HUES48 (cell line): Measurements from ENCODE around the gene FAM117A.
A peak's percentile ranks its signal among the peaks of the same experiment; 100 is the strongest.

ENCODE experiments used
- H3K27ac ChIP-seq: one replicate; pipeline ENCODE4 v1.7.0; 2013; ENCODE audit warnings: low read depth, low read length, inconsistent platforms
- H3K27me3 ChIP-seq: 2 replicates; pipeline ENCODE4 v1.6.1; 2013; ENCODE audit warnings: mild to moderate bottlenecking, low read length; ENCODE audit not compliant: control insufficient read depth, insufficient read depth
- H3K36me3 ChIP-seq: 2 replicates; pipeline ENCODE4 v1.6.1; 2013; ENCODE audit warnings: low read length; ENCODE audit not compliant: control insufficient read depth, insufficient read depth
- H3K4me1 ChIP-seq: 2 replicates; pipeline ENCODE4 v1.6.1; 2013; ENCODE audit warnings: mild to moderate bottlenecking, low read length; ENCODE audit not compliant: control insufficient read depth, insufficient read depth
- H3K4me3 ChIP-seq: 2 replicates; pipeline ENCODE4 v1.5.1; 2013; ENCODE audit warnings: mild to moderate bottlenecking, low read depth, low read length
- H3K9ac ChIP-seq: 2 replicates; pipeline ENCODE4 v1.6.1; 2013; ENCODE audit warnings: mild to moderate bottlenecking, low read depth, low read length, moderate library complexity
- H3K9me3 ChIP-seq: 2 replicates; pipeline ENCODE4 v1.6.1; 2013; ENCODE audit warnings: low read length; ENCODE audit not compliant: control insufficient read depth, insufficient read depth

FAM117A gene

DNA sequence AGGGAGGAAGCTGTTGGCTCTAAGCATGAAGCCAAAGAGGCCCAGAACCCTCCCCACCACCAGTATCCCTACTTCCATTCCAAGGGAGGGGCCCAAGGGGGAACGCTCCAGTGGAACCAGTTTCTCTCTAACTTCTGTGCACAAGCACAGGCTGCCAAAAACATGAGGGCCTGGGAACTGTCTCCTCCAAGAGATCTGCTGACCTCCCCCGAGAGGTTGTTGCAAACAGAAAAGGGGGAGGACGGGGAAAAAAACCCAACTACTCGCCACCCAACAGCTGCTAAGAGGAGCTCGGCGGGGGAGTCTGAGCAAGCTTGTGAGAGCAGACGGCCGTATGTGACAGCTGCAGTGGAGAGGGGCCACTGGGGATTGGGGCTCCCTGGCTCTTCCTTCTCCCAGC is 40.5 kb downstream of the FAM117A start:
- H3K9ac ChIP-seq = no peak overlapping the region
- H3K4me1 ChIP-seq = no peaks in the 10 kb centered on the region
- H3K4me3 ChIP-seq = no peak overlapping the region
- peaks cover 31% of the 10 kb centered on the region for H3K36me3 ChIP-seq
- no peak overlapping the region for H3K27ac ChIP-seq
- no peaks in the 10 kb centered on the region for H3K9me3 ChIP-seq
- H3K27me3 ChIP-seq = no peaks in the 10 kb centered on the region

DNA sequence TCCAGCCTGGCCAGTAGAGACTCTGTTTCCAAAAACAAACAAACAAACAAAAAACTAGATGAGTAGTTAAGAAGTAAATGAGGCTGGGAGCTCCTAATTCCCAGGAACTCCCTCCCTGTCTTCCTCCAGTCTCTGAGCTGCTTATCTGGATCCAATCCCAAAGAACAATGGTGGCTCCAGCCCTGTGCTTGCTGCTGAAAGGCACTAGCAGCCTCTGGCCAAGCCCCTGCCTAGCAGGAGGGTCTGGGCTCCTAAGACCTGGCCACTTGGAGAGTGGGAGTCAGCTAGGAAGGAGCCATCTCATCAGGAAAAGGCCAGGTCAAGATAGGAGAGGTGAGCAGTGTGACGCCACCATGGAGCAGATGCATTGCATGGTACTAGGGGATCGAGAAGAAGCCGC is 41.9 kb downstream of the FAM117A start:
- Histone ChIP-seq H3K36me3 (peaks cover 43% of the 10 kb centered on the region), H3K27me3 (no peaks in the 10 kb centered on the region), H3K9ac (no peak overlapping the region), H3K4me1 (no peaks in the 10 kb centered on the region), H3K4me3 (no peak overlapping the region), H3K9me3 (no peaks in the 10 kb centered on the region), H3K27ac (no peak overlapping the region)

DNA sequence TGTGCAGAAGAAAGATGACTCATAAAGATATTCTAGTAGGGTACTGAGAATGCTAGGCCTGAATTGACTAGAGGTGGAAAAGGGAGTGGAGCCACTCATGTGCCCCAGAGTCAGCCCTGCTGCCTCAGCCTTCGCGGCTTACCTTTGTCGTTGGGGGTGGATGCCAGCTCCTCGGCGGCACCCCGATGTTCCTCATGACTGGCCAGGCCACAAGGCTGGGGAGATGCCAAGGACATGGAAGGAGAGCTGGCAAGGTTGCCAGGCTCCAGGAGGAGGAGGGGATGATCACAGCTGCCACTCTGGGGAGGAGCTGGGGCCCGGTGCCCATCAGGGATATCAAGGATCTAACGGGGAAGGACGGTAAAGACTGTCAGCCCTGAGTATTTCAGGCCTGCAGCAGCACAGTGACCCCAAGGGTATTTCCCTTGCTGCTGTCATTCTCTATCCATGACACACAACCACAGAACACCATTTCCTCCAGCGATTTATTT is 46.5 kb downstream of the FAM117A start:
- Histone ChIP-seq H3K4me1 (no peaks in the 10 kb centered on the region), H3K36me3 (peaks cover 78% of the 10 kb centered on the region), H3K4me3 (no peak overlapping the region), H3K27ac (no peak overlapping the region), H3K27me3 (no peaks in the 10 kb centered on the region), H3K9ac (no peak overlapping the region), H3K9me3 (no peaks in the 10 kb centered on the region)

DNA sequence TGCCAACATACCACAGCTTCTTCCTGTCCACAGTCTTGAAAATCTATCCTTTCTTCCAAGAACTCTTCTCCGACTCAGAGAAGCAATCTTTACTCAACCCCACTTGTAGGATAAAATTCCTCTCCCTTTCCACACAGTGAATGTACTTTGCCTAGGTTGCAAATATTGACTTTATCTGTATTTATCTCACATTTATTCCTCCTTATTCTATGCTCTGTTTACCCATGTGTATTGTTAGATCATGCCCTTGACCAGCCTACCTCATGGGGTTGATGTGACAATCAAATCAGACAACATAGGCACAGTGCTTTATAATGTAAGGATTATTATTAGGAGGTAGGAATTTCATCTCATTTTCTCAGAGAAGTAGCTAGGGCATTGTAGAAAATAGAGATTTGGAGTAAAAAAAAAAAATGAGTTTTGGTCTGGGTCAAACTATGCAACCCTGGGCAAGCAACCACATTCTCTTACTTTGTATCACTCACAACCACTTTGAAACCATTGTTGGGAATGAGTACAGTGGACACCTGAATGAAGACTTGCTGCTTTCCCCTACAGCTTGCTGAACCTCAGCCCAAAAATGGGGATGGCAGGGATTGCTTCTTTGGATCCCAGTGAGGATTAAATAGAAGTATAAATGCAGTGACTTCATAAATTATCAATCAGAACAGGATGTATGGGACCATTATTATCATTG is 47.1 kb downstream of the FAM117A start:
- H3K36me3 ChIP-seq = peaks cover 76% of the 10 kb centered on the region
- H3K27ac ChIP-seq = no peak overlapping the region

DNA sequence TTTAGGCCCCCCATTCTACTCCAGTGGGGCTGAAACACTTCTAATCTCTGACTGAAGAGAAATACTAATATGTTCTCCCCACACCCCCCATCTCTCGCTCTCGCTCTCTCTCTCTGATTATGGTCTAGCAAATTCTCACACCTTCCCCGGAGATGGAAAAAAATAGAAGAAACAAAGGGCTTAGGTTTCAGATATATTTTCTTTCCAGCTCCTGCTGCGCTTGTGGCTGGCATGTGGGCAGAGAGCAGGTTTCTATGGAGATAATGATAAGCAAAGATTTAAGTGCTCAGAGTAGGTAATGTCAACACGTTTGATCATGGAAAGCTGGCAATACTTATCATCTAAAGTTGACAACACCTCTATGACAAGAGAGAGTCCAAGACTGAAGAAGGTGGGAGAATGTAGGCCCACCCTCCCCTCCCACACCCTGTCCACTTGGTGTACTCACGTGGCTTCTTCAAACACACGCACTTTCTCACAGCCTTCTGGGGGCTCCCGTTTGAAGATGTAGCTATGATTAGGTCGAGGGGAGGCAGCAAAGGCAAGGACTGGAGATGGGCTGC is 48.1 kb downstream of the FAM117A start:
- no peaks in the 10 kb centered on the region for H3K27me3 ChIP-seq
- H3K4me1 ChIP-seq = no peaks in the 10 kb centered on the region
- H3K36me3 ChIP-seq = peaks cover 72% of the 10 kb centered on the region
- H3K4me3 ChIP-seq = no peak overlapping the region
- no peak overlapping the region for H3K27ac ChIP-seq
- H3K9ac ChIP-seq = no peak overlapping the region
- H3K9me3 ChIP-seq = no peaks in the 10 kb centered on the region

More for the DNA sequence above, 47.1 kb downstream of the FAM117A start:
- no peak overlapping the region for H3K4me3 ChIP-seq
- no peaks in the 10 kb centered on the region for H3K9me3 ChIP-seq
- no peaks in the 10 kb centered on the region for H3K4me1 ChIP-seq
- H3K9ac ChIP-seq = no peak overlapping the region
- no peaks in the 10 kb centered on the region for H3K27me3 ChIP-seq

DNA sequence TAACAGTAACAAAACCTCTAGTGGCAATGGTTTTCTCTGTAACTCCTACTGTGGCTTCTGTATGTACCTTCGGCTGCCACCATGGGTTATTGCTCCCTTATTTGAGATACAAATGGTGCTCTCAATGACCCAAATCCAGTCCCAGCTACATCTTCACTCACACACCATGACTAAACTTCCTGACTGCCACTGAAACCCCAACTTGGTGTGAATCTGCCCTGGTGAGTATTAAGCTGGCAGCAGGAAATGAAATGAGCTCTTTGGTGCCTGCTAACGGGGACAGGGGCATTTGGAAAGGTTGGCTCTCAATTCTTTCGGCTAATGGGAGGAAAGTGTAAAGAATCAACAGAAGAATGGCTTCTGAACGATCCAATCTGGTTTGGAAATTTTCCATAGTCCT is 48.7 kb downstream of the FAM117A start:
- Histone ChIP-seq H3K36me3 (peaks cover 69% of the 10 kb centered on the region), H3K9me3 (no peaks in the 10 kb centered on the region), H3K27ac (no peak overlapping the region), H3K4me1 (no peaks in the 10 kb centered on the region), H3K27me3 (no peaks in the 10 kb centered on the region), H3K4me3 (no peak overlapping the region), H3K9ac (no peak overlapping the region)

DNA sequence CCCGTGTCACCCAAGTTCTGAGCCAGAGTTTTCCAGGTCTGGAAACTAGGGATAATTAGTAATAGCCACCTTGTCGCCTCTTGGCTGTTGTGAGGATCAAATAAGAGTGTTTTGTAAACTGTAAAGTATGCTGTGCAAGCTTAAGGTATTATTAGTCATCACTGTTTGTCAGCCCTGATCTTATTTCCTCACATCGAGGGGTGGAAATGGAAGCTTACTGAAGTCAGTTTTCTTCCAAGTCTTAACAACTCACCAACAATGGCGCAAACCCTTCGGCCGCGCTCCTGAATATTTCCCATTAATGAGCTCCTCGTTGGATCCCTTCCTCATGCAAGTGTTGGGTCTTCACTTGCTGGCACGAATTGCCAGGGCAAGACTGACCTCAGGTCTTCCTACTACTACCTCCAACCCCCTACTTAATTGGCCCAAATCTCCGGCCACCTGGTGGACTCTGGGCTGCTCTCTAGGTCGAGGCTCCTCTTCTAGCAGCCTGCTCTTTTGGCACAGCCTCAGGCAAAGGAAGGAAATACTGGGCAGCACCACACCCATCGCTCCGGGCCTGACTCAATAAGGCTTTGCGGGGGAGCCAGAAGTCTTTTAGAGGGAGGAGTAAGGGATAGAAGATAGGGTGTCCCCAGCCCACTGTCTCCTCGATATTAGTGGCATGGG is 55.3 kb downstream of the FAM117A start:
- H3K27ac ChIP-seq = no peak overlapping the region
- H3K4me1 ChIP-seq = peaks cover 5% of the 10 kb centered on the region; the same call in 1 of the 2 replicates
- no peaks in the 10 kb centered on the region for H3K27me3 ChIP-seq
- peak overlapping the region; percentile 12; the same call in 1 of the 2 replicates for H3K4me3 ChIP-seq
- H3K9ac ChIP-seq = no peak overlapping the region
- no peaks in the 10 kb centered on the region for H3K9me3 ChIP-seq
- H3K36me3 ChIP-seq = peaks cover 39% of the 10 kb centered on the region

DNA sequence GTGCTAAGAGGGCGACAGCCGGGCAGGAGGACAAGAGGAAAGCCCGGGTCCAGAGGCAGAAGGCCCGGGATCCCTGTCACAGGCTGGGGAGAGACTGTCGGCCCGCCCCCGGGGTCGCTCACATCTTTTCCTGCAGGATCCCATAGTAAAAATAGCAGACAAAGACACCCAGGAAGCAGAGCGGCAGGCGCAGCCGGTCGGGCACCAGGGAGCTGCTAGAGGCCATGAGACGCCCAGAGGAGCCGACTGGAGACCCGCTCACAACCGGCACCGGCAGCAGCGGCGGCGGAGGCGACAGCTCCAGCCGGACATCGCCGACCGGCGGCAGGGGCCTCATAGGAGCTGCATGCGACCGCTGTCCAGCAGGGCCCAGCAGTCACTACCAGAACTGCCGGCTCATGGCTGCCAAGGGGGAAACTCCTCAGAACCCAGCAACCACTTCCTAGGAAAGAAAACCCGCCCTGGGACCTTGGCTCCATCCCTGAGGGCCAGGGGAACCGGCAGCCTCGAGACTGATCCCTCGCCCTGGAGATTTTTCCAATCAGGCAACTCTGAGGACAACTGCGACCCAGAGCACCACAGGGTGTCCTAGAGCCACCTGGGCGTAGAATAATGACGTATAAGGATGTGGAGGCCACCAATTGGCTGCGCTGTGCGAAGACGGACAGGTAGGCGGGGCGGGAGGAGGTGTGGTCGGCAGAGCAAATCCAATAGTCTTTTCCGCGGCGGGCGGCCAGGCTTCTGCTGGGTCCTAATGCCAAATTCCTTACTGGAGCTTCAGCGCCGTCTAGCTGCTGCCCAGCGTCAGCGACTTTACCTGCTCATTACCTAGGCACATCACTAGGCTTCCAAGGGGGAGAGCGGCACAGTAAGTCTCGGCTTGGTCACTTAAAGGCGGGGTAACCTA is 56.1 kb downstream of the FAM117A start, which contains the start of gene SLC35B1:
TSS of gene SLC35B1 (minus strand) at position 357 of the 907 bp plus-strand sequence. CDS start at position 226, 131 bp downstream.
- H3K4me1 ChIP-seq = peaks cover 5% of the 10 kb centered on the region; the same call in 1 of the 2 replicates
- H3K4me3 ChIP-seq = peak within 1 kb of the TSS; percentile 92
- H3K27me3 ChIP-seq = no peaks in the 10 kb centered on the region
- peak within 1 kb of the TSS; percentile 98 for H3K27ac ChIP-seq
- H3K9me3 ChIP-seq = no peaks in the 10 kb centered on the region
- H3K9ac ChIP-seq = peak within 1 kb of the TSS; percentile 97
- H3K36me3 ChIP-seq = peaks cover 44% of the 10 kb centered on the region

DNA sequence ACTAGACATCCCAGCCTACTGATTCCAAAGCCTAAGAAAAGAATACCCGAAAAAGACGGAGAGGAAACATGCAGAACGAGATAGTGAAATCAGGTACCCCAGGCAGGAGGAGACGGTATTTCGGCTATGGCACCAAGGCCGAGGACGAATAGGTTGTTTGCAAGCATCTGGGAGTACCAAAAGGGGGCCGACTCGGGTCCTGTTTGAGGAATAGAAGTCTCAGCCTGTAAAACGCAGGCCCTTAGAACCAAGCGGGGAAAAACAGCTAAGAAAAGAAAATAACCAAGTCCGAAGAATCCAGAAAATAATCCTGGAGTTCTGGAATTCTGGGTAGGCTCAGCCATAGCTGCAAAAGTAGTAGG is 56.7 kb downstream of the FAM117A start:
- peaks cover 46% of the 10 kb centered on the region for H3K36me3 ChIP-seq
- peak overlapping the region; percentile 98 for H3K27ac ChIP-seq
- no peaks in the 10 kb centered on the region for H3K27me3 ChIP-seq
- H3K4me3 ChIP-seq = peak overlapping the region; percentile 92
- peaks cover 5% of the 10 kb centered on the region; the same call in 1 of the 2 replicates for H3K4me1 ChIP-seq
- no peaks in the 10 kb centered on the region for H3K9me3 ChIP-seq
- peak overlapping the region; percentile 97 for H3K9ac ChIP-seq

DNA sequence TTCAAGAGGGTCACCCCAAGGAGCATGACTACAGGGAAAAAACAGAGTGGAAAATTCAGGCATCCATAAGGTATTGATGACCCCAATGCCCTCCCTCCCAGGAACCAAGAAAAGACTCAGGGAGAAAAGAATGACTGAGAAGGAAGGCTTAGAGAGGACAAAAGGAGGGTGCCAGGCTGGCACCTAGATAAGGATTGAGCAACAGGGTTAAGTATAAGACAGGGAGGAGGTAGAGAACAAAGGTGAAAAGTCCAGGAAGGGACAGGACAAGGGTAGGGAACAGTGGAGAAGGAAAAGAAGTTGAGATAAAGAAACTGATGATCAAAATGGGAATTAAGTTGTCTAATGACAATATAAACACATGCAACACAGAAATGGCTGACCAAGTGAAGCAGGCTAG is 58.7 kb downstream of the FAM117A start:
- Histone ChIP-seq H3K27ac (no peak overlapping the region), H3K9ac (no peak overlapping the region)

More for the DNA sequence above, 58.7 kb downstream of the FAM117A start:
- peaks cover 5% of the 10 kb centered on the region; the same call in 1 of the 2 replicates for H3K4me1 ChIP-seq
- no peak overlapping the region for H3K4me3 ChIP-seq
- no peaks in the 10 kb centered on the region for H3K27me3 ChIP-seq
- H3K9me3 ChIP-seq = no peaks in the 10 kb centered on the region
- H3K36me3 ChIP-seq = peaks cover 57% of the 10 kb centered on the region
